ENCODE measurements around the gene MAN1B1.
"Not testable (repeated sequence)": the region's sequence is repeated elsewhere in the genome, so short reads cannot be mapped to it uniquely, and the experiment has no call there.

MAN1B1 gene

DNA sequence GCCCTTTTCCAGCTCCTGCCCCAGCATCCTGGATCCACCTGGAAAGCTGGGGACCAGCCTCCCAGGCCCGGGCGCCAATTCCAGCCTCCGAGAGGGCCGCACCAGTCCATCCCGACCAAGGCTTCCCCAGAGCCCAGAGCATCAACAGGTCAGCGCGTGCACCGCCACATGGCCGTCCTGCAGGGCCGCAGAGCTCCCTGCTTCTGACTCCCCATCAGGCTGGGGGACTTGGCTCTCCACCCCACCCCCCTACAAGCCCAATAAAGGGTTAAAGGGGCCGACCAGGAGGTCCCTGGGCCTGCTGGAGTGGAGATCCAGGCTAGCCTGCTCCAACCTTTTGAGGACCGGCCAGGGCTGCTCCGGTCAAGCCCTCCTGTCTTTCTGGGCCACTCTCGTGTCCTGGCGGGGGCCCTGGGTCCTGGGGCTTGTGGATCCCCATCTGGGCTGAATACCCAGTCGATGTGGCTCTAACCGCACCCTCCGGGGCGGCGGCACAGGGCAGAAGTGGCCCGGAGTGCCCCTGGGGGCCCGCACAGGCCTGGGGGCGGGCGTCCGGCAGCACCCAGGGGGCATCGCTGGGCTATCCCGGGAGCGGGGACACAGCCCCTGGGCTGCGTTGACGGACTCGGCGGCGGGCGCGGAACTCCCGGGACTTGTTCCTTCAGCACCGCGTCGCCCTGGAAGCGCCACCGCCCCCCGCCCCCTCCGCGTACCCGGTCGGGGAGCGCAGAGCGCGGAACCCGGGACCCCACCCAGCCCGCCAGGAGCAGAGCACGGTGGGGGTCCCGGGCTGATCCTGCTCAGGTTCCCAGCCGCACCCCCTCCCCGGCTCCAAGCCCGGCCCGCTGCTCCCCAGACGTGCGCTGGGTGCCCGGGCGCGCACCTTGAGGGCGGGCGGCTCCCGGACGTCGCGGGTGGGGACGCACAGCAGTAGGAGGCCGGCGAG, 33.5 kb upstream of the MAN1B1 start:
- DNase-seq = no peak

- no peak for DNase-seq
These were observed 32.5 kb upstream of the MAN1B1 start, which contains the start of gene ENTPD2 for GRCh38 chr9:137053944-137054931. TSS of gene ENTPD2 (minus strand) at chr9:137054061. CDS start at chr9:137053997, 64 bp downstream.

- no peak for DNase-seq
These were observed 31.8 kb upstream of the MAN1B1 start for GRCh38 chr9:137054932-137055384.

- DNase-seq = no peak
These were observed 31.1 kb upstream of the MAN1B1 start for GRCh38 chr9:137055385-137056364.

DNA sequence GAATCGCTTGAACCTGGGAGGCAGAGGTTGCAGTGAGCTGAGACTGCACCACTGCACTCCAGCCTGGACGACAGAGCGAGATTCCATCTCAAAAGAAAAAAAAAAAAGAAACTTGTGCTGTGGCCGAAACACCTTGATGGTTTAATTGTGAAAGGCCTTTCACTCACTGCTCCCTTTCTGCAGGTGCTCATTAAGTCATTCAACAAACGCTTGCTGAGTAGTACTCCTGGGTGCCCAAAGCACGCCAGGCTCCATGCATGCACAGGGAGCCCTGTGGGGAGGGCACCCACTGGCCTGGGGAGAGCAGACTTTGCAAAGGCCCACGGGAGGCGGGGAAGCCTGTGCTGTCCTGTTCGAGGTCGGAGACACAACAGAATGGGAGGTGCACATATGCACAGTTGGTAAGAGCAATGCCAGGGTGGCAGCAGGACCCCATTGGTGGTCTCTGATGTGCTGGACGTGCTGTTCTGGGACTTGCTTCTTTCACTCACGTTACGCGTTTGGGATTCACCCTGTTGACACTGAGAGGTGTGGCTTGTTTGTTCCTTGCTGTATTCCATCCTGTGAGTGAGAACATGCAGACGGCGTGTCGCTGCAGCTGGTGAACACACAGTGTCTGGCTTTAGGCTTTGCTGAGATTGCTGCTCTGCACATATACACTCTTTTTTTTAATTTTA, 29.9 kb upstream of the MAN1B1 start:
- no peak for DNase-seq

- DNase-seq = no peak
These were observed 29.2 kb upstream of the MAN1B1 start for GRCh38 chr9:137057545-137057944.

- no peak for DNase-seq
These were observed 28.1 kb upstream of the MAN1B1 start for GRCh38 chr9:137058521-137059234.

- no peak for DNase-seq
These were observed 24.4 kb upstream of the MAN1B1 start for GRCh38 chr9:137062384-137062783.

GRCh38 chr9:137062798-137063197, 24.0 kb upstream of the MAN1B1 start:
- not testable (repeated sequence) for DNase-seq

GRCh38 chr9:137063311-137064026, 23.3 kb upstream of the MAN1B1 start:
- no peak for DNase-seq

GRCh38 chr9:137064027-137064879, 22.5 kb upstream of the MAN1B1 start:
- DNase-seq = no peak

DNA sequence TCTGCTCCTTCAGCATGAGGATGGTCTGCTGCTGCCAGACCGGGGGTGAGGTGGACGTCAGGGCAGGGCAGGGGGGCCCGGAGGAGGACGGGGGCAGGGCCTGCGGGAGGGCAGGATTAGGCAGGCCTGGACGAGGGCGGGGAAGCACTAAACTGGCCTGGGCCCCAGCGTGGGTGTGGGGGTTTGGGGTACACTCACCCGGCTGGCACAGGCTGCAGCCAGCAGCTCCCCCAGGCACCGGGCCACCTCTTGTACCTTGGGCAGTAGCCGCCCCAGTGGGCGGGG, 22.0 kb upstream of the MAN1B1 start:
- DNase-seq = no peak

- DNase-seq = no peak
These were observed 21.3 kb upstream of the MAN1B1 start for GRCh38 chr9:137065336-137065967.

- DNase-seq = no peak
These were observed 20.5 kb upstream of the MAN1B1 start for GRCh38 chr9:137066096-137066861.

DNA sequence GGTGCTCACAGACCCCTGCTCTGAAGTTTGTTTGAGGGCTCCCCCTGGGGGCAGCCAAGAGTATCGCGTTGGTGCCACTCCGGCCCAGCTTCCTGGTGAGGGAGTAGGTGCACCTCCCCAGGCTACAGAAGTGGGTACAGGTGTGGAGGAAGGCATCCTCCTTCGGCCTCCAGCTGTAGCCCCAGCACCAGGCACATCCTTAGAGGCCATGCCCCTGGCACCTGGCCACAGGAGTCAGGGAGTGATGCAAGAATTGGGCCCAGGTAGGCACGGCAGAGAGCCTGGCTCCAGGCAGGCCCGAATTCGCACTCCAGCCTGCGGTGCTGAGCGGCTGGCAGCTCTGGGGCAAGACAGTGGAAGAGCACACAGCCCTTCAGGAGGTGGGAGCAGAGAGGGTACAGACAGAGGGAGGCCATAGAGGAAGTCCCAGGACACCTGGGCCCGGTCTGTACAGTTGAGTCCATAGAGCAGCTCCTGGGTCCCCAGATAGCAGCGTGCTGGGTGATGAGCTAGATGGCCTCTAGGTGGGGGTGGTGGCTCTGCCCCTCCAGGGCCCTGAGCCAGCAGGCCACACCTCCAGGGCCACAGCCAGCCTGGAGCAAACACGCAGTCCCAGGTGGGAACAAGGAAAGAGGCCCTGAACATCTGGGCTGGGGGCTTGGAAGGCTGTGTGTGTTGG, 18.8 kb upstream of the MAN1B1 start:
- peak; percentile 58 for DNase-seq

DNA sequence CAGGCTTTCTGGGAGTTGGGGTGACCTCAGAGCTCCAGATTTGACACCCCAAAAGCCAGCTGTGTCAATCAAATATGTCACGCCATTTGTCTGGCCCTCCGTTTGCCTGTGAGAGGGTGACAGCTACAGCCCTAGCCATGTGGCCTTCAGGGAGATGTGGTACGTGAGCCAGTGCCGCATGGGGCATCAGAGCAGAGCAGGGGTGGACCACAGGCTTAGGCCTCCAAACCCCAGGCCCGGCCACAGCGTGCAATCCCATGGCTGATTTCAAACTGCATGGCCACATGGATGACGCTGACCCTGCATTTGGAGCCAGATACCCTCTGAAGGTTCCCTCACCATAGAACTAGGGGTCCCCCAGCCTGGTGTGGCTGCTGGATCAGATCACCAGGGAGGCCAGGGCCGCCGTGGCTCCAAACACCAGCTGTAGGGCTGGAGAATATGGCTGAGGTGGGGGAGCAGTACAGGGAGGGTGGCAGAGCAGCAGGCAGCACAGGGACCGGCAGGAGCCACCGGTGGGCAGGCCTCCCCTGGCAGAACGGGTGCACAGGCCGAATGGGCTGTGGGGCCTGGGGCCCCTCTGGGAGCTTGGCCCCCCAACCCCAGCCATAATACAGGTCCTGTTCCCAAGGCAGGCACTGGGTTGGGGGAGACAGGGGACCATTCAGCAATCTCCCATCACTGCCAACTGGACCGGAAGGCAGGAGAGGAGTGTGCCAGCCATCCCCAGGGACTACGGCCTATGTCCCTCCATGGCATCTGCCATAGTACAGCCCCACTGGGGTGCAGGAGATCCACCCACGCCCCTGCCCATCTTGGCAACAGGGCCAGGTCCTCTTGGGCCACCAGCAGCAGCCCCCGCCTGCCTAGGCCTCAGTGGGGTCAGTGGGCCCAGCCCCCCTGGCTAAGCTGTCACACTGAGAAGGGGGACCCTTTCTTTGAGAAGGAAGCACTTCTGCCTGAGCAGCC, 18.0 kb upstream of the MAN1B1 start:
- no peak for DNase-seq

Data from NK-92 treated with Interleukin-12 subunit alpha and Interleukin-12 subunit beta, amount 100 ng/mL, for 24 hours (cell line).